ENCODE results near the gene KCNIP1.

KCNIP1 gene

GRCh38 chr5:170475294-170476000, 28.4 kb upstream of the KCNIP1 start:
- TF ChIP-seq ZNF274 (IDR thresholded peaks at IDR 0.05; ENCODE audit: low read depth, low read length) = no peak
- H3K4me3 ChIP-seq (ENCODE audit: low read length) = no peak overlapping the region

- no peak for TF ChIP-seq ZNF274 (IDR thresholded peaks at IDR 0.05; ENCODE audit: low read depth, low read length)
- H3K4me3 ChIP-seq (ENCODE audit: low read length) = no peak overlapping the region
These were observed 27.1 kb upstream of the KCNIP1 start for GRCh38 chr5:170476704-170477103.

GRCh38 chr5:170477906-170478305, 25.9 kb upstream of the KCNIP1 start:
- no peak for TF ChIP-seq ZNF274 (IDR thresholded peaks at IDR 0.05; ENCODE audit: low read depth, low read length)
- H3K4me3 ChIP-seq (ENCODE audit: low read length) = no peak overlapping the region

GRCh38 chr5:170478306-170478705, 25.5 kb upstream of the KCNIP1 start:
- no peak for TF ChIP-seq ZNF274 (IDR thresholded peaks at IDR 0.05; ENCODE audit: low read depth, low read length)
- H3K4me3 ChIP-seq (ENCODE audit: low read length) = no peak overlapping the region

- H3K4me3 ChIP-seq (ENCODE audit: low read length) = no peak overlapping the region
- no peak for TF ChIP-seq ZNF274 (IDR thresholded peaks at IDR 0.05; ENCODE audit: low read depth, low read length)
These were observed 24.3 kb upstream of the KCNIP1 start for GRCh38 chr5:170479484-170479883.

- TF ChIP-seq ZNF274 (IDR thresholded peaks at IDR 0.05; ENCODE audit: low read depth, low read length) = no peak
- H3K4me3 ChIP-seq (ENCODE audit: low read length) = no peak overlapping the region
These were observed 23.6 kb upstream of the KCNIP1 start for GRCh38 chr5:170480260-170480659.

- TF ChIP-seq ZNF274 (IDR thresholded peaks at IDR 0.05; ENCODE audit: low read depth, low read length) = no peak
These were observed 22.0 kb upstream of the KCNIP1 start for GRCh38 chr5:170481849-170482248.

GRCh38 chr5:170482511-170482910, 21.3 kb upstream of the KCNIP1 start:
- H3K4me3 ChIP-seq (ENCODE audit: low read length) = no peak overlapping the region
- TF ChIP-seq ZNF274 (IDR thresholded peaks at IDR 0.05; ENCODE audit: low read depth, low read length) = no peak

More at GRCh38 chr5:170481849-170482248, 22.0 kb upstream of the KCNIP1 start:
- H3K4me3 ChIP-seq (ENCODE audit: low read length) = no peak overlapping the region

- H3K4me3 ChIP-seq (ENCODE audit: low read length) = no peak overlapping the region
- no peak for TF ChIP-seq ZNF274 (IDR thresholded peaks at IDR 0.05; ENCODE audit: low read depth, low read length)
These were observed 19.9 kb upstream of the KCNIP1 start for GRCh38 chr5:170483701-170484458.

GRCh38 chr5:170484459-170484831, 19.4 kb upstream of the KCNIP1 start:
- H3K4me3 ChIP-seq (ENCODE audit: low read length) = no peak overlapping the region
- TF ChIP-seq ZNF274 (IDR thresholded peaks at IDR 0.05; ENCODE audit: low read depth, low read length) = no peak

- no peak for TF ChIP-seq ZNF274 (IDR thresholded peaks at IDR 0.05; ENCODE audit: low read depth, low read length)
- H3K4me3 ChIP-seq (ENCODE audit: low read length) = no peak overlapping the region
These were observed 18.8 kb upstream of the KCNIP1 start for GRCh38 chr5:170484847-170485615.

- no peak for TF ChIP-seq ZNF274 (IDR thresholded peaks at IDR 0.05; ENCODE audit: low read depth, low read length)
- no peak overlapping the region for H3K4me3 ChIP-seq (ENCODE audit: low read length)
These were observed 18.3 kb upstream of the KCNIP1 start for GRCh38 chr5:170485616-170485911.

GRCh38 chr5:170486371-170486770, 17.4 kb upstream of the KCNIP1 start:
- no peak for TF ChIP-seq ZNF274 (IDR thresholded peaks at IDR 0.05; ENCODE audit: low read depth, low read length)
- H3K4me3 ChIP-seq (ENCODE audit: low read length) = no peak overlapping the region

- no peak overlapping the region for H3K4me3 ChIP-seq (ENCODE audit: low read length)
- no peak for TF ChIP-seq ZNF274 (IDR thresholded peaks at IDR 0.05; ENCODE audit: low read depth, low read length)
These were observed 15.2 kb upstream of the KCNIP1 start for GRCh38 chr5:170488570-170488969.

- no peak overlapping the region for H3K4me3 ChIP-seq (ENCODE audit: low read length)
- TF ChIP-seq ZNF274 (IDR thresholded peaks at IDR 0.05; ENCODE audit: low read depth, low read length) = no peak
These were observed 14.6 kb upstream of the KCNIP1 start for GRCh38 chr5:170489199-170489598.
